Liver (tissue), 3 donors: ENCODE data around the gene OR2F2.

Source experiments
- RAD21 ChIP-seq, 2 donors: IDR thresholded peaks; 2 replicates each; pipeline ENCODE4 v1.6.1; 2016; ENCODE audit warnings: antibody characterized with exemption in 2 of 2, mild to moderate bottlenecking in 2 of 2
- TAF1 ChIP-seq: conservative IDR thresholded peaks from 2 replicates; pipeline ENCODE4 v1.6.1; 2016; ENCODE audit warnings: antibody characterized with exemption, mild to moderate bottlenecking
- TF ChIP-seq, protein P1 (sequence below): fragments of 150-350 bp; IDR thresholded peaks from 2 replicates; pipeline ENCODE4 v1.5.1; 2017; ENCODE audit warnings: improper control_type of control experiment, low read depth, low read length; ENCODE audit not compliant: missing input control
- TF ChIP-seq, protein P2 (sequence below): IDR thresholded peaks from 2 replicates; pipeline ENCODE4 v1.6.1; 2016; ENCODE audit warnings: antibody characterized with exemption
- donor health status: healthy.
- donor health status: healthy.

GRCh38 chr7:143979359-143979758 is 44.3 kb downstream of the OR2F2 start:
- TF ChIP-seq, protein P1, sequence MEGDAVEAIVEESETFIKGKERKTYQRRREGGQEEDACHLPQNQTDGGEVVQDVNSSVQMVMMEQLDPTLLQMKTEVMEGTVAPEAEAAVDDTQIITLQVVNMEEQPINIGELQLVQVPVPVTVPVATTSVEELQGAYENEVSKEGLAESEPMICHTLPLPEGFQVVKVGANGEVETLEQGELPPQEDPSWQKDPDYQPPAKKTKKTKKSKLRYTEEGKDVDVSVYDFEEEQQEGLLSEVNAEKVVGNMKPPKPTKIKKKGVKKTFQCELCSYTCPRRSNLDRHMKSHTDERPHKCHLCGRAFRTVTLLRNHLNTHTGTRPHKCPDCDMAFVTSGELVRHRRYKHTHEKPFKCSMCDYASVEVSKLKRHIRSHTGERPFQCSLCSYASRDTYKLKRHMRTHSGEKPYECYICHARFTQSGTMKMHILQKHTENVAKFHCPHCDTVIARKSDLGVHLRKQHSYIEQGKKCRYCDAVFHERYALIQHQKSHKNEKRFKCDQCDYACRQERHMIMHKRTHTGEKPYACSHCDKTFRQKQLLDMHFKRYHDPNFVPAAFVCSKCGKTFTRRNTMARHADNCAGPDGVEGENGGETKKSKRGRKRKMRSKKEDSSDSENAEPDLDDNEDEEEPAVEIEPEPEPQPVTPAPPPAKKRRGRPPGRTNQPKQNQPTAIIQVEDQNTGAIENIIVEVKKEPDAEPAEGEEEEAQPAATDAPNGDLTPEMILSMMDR: no peak
- TF ChIP-seq, protein P2, sequence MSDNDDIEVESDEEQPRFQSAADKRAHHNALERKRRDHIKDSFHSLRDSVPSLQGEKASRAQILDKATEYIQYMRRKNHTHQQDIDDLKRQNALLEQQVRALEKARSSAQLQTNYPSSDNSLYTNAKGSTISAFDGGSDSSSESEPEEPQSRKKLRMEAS: no peak
- TF ChIP-seq TAF1: no peak
- TF ChIP-seq RAD21 (IDR thresholded peaks at IDR 0.05): no peak
